A549 treated with Hydrocortisone at 1 μM for 4 hours (cell line): ENCODE data around the gene GDAP1L1. TPM values are rescaled to one million over a fixed set of nuclear protein-coding genes. Genes with fewer than 3 reads are reported as not detected.

Source experiments
- total RNA-seq: library from RNA; stranded (reverse); fragments of 200-300 nt; extraction: Qiagen RNA extraction; gene quantifications from 5 replicates; pipeline ENCODE4 v1.2.3, GENCODE V29; 2022

GDAP1L1 gene
- 0.16 TPM in 1 of 5 replicates, not detected in the others for total RNA-seq

DNA sequence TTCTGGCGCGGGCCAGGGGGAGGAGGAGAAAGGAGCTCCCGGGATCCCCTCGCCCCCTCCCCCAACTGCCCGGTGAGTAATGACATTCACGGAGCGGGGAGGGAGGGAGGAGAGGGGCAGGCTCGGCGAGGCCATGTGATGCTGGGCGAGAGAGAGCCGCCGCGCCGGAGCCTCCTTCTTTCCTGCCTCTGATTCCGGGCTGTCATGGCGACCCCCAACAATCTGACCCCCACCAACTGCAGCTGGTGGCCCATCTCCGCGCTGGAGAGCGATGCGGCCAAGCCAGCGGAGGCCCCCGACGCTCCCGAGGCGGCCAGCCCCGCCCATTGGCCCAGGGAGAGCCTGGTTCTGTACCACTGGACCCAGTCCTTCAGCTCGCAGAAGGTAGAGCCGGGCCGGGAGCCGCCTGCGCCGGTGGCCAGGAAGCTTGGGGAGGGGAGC, at the start of gene GDAP1L1:
Gene GDAP1L1 (plus strand): TSS at position 178 of the 441 bp plus-strand sequence. CDS start 27 bp downstream, at position 205.

DNA sequence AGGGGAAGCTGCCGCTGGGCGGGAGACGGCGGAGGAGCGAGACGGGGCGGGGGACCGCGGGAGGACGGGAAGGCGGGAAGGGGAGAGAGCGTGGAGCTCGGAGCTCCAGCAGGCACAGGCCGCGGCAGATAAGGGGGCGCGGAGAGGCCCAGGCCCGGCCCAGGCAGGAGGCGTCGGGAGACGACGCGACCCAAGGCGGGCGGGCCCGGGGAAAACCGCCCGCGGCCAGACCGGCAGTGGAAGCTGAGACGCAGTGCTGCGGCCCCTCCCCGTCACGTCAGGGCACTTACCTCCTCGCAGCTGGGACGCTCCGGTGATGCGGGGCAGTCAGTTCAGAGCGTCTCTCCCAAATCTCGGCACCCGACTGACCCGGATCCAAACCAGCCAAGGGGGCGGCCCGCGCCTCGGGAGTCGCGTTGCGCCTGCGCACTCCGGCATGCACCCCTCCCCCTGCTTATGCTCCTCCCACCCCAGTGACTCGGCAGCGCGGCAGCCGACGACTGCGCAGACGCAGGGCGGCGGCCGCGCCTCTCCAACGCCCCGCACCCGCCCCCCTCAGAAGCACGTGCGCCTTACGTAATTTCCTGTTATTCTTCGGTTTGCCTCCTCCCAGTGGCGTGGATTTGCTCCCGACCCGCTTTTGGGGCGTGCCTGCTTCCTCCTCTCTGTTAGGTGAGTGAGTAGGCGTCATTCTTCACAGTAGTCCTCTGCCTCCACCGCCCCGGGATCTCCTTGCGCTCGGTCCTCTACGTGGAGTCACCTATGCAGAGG, 36.5 kb upstream of the GDAP1L1 start, which contains the start of gene OSER1:
Gene OSER1 (minus strand): TSS at position 366 of the 771 bp plus-strand sequence. CDS start 3,814 bp downstream, outside the sequence.

DNA sequence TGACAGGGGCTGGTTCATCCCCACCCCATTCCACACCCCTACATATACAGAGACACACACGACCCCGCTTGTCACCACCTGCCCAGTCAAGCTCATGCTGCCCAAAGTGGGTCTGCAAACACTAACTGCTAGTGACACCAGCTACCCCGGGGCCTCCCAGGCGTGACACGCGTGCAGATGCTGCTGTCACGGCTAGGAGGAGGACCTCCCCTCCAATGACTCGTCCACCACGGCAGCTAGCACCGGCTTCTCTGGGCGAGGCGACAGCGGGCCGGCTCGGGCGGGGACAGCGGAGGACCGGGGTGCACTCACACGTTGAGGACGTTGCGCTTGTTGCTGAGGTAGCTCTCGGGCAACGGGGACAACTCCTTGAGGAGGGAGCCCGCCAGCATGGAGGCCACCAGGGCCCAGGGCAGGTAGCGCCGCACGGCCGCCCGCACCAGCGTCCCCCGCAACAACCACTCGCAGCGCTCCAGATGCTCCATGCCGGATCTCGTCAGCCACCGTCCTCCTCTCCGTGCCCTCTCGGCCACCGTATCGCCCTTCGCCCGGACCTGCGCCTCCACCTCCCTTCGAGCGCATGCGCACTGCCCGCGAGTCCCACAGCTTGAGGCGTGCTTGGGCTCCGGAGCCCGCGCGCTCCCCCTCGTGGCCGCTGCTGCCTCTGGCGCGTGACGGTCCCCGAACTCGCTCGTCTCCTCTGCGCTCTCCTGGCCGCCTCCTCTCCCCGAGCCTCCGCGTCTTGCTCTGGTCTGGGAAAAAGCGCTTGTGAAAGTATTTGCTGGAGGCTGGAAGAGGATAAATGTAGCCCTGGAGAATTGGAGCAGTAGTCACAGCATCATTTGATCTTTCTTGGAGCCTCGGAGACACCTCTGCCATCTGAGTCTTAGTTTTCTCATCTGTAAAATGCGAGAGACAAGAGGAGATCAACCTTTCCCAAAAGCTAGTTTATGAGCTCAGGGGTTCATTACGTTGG, 63.8 kb downstream of the GDAP1L1 start, which contains the start of gene FITM2:
Gene FITM2 (minus strand): TSS at position 539 of the 976 bp plus-strand sequence. CDS start 54 bp downstream, at position 485.

Other genes with a start within 250 kb of the GDAP1L1 start
- 4.8 to 7.7 TPM (median 6.0 TPM) in 5 replicates for gene JPH2, start 60.1 kb upstream of the GDAP1L1 start, total RNA-seq
- 49.8 to 56.3 TPM (median 54.7 TPM) in 5 replicates for gene OSER1, start 36.5 kb upstream of the GDAP1L1 start, total RNA-seq
- gene FITM2, start 63.9 kb downstream of the GDAP1L1 start, total RNA-seq: 7.7 to 10.9 TPM (median 9.7 TPM) in 5 replicates
- gene R3HDML, start 89.7 kb downstream of the GDAP1L1 start, total RNA-seq: 0.16 to 0.83 TPM (median 0.31 TPM) in 5 replicates
- gene HNF4A, start 108.4 kb downstream of the GDAP1L1 start, total RNA-seq: 15.4 to 20.8 TPM (median 18.8 TPM) in 5 replicates
- 12.9 to 18.3 TPM (median 17.0 TPM) in 5 replicates for gene TTPAL, start 228.6 kb downstream of the GDAP1L1 start, total RNA-seq